Neuron (in vitro differentiated cells): Measurements from ENCODE around the gene AHCYL1.

Experiments
- H2AFZ ChIP-seq: one replicate; pipeline ENCODE4 v1.6.1; 2013; ENCODE audit warnings: low read depth, mild to moderate bottlenecking, inconsistent platforms, low read length, moderate library complexity
- H3K27me3 ChIP-seq: one replicate; pipeline ENCODE4 v1.6.1; 2013; ENCODE audit warnings: low read length; ENCODE audit not compliant: insufficient read depth
- H3K36me3 ChIP-seq: one replicate; pipeline ENCODE4 v1.6.1; 2013; ENCODE audit warnings: low read length; ENCODE audit not compliant: insufficient read depth
- H3K4me1 ChIP-seq: one replicate; pipeline ENCODE4 v1.6.1; 2013; ENCODE audit warnings: low read length; ENCODE audit not compliant: insufficient read depth
- H3K4me3 ChIP-seq: 2 replicates; pipeline ENCODE4 v1.5.1; 2013; ENCODE audit warnings: mild to moderate bottlenecking, low read length, moderate library complexity
- H3K9me3 ChIP-seq: one replicate; pipeline ENCODE4 v1.6.1; 2013; ENCODE audit warnings: low read length

The AHCYL1 gene

GRCh38 chr1:109959632-109959973 lies 25.0 kb upstream of the AHCYL1 start:
- H3K36me3 ChIP-seq = no peaks in the 10 kb centered on the region
- H2AFZ ChIP-seq = no peak overlapping the region
- H3K4me1 ChIP-seq = peaks cover 38% of the 10 kb centered on the region
- no peak overlapping the region for H3K4me3 ChIP-seq
- H3K9me3 ChIP-seq = no peaks in the 10 kb centered on the region
- H3K27me3 ChIP-seq = no peaks in the 10 kb centered on the region

DNA sequence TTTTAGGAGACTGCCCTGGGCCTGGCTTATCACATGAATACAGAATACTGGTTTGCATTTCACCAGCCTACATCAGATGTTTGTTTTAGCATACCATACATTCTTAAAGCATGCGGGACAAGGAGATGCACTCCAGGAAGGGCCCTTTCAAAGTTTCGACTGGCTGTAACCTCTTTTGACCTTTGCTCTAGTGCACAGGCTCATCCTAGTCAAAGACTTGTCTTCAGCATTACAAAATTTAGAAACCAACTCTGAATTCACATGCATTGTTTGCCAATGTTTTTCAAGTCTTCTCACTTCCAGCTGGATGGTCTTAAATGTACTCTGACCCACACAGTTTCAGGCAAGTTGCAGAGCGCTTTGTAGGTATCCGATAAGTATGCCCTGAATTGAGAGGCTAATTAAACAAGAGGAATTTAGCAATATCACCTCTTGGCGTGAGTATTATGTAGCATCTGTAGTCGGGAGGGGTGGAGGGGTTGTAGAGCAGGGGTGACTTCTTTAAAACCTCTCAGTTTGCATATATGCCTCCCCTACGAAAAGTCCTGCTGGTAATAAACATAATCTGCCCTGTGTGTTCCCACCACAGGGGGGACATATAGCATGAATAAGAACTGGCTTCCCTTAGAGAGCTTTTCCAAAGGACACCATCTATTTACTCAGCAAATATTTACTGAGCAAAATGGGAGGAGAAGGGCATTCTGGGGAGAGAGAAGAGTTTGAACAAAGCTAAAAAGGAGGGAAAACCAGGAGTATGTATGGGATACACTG lies 24.4 kb upstream of the AHCYL1 start:
- H3K9me3 ChIP-seq = no peaks in the 10 kb centered on the region
- no peak overlapping the region for H3K4me3 ChIP-seq
- H3K36me3 ChIP-seq = no peaks in the 10 kb centered on the region
- H2AFZ ChIP-seq = no peak overlapping the region
- H3K4me1 ChIP-seq = peaks cover 38% of the 10 kb centered on the region
- H3K27me3 ChIP-seq = no peaks in the 10 kb centered on the region

DNA sequence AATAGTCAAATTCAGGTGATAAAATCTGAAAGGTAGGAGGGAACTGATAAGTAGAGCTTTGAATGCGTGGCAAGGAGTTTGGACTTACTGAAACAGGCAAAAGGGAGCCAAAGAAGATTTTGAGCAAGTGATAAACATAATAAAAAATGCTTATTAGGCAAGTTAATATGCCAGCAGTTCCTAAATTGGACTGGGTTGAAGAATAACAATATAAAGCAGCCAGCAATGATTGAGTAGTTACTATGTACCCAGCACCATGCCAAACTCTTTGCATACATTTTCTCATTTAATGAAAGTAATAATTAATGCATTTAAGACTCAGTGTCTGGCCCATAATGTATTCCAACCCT lies 23.8 kb upstream of the AHCYL1 start:
- Histone ChIP-seq H3K4me1 (peaks cover 38% of the 10 kb centered on the region), H3K4me3 (no peak overlapping the region)

DNA sequence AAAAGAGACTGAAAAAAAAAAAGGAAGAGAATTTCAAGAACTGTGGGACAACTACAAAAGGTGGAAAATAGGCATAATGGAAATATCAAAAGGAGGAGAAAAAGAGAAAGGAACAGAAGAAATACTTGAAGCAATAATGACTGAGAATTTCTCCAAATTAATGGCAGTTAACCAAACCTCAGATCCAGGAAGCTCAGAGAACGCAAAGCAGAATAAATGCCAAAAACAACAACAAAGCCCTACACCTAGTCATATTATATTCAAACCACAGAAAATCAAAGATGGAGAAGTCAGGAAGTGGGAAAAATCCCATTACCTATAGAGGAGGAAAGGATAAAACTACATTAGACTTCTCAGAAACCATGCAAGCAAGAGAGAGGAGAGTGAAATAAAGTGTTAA lies 20.7 kb upstream of the AHCYL1 start:
- Histone ChIP-seq H3K36me3 (no peaks in the 10 kb centered on the region), H3K4me1 (peaks cover 33% of the 10 kb centered on the region), H3K4me3 (no peak overlapping the region), H3K9me3 (no peaks in the 10 kb centered on the region), H3K27me3 (no peaks in the 10 kb centered on the region), H2AFZ (no peak overlapping the region)

More for the DNA sequence above, 23.8 kb upstream of the AHCYL1 start:
- no peaks in the 10 kb centered on the region for H3K36me3 ChIP-seq
- H3K9me3 ChIP-seq = no peaks in the 10 kb centered on the region
- H2AFZ ChIP-seq = no peak overlapping the region
- H3K27me3 ChIP-seq = no peaks in the 10 kb centered on the region

DNA sequence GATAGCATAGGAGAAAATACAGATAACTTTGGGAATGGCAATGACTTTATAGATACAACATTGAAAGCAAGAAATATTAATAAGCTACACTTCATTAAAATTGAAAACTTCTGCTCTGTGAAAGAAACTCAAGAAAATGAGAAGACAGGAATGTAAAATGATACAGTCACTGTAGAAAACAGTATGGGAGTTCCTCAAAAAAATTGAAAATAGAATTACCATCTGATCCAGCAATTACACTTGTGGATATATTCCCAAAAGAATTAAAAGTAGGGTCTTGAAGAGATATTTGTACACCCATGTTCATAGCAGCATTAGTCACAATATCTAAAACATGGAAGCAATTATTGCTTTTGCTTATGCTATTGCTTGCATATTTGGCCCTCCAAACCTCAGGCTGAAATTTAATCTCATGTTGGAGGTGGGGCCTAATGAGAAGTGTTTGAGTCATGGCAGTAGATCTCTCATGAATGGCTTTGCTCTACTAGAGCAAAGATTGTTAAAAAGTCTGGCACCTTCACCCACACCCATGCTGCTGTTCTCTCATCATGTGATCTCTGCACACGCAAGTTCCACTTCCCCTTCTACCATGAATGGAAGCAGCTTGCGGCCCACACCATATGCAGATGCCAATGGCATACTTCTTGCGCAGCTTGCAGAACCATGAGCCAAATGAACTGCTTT lies 15.3 kb upstream of the AHCYL1 start:
- Histone ChIP-seq H2AFZ (no peak overlapping the region), H3K4me1 (no peaks in the 10 kb centered on the region), H3K4me3 (no peak overlapping the region), H3K27me3 (no peaks in the 10 kb centered on the region), H3K36me3 (no peaks in the 10 kb centered on the region), H3K9me3 (no peaks in the 10 kb centered on the region)

DNA sequence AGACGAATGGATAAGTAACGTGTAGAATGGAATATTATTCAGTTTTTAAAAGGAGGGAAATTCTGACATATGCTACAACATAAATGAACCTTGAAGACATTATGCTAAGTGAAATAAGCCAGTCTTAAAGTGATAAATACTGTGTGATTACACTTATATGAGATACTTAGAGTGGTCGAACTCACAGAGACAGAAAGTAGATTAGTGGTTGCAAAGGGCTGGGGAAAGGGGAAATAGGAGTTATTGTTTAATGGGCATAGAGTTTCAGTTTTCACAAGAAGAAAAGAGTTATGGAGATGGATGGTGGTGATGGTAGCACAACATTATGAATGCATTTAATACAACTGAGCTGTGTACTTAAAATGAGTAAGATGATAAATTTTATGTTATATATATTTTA lies 14.7 kb upstream of the AHCYL1 start:
- H3K36me3 ChIP-seq = no peaks in the 10 kb centered on the region
- no peaks in the 10 kb centered on the region for H3K27me3 ChIP-seq
- no peak overlapping the region for H2AFZ ChIP-seq
- no peaks in the 10 kb centered on the region for H3K4me1 ChIP-seq
- no peak overlapping the region for H3K4me3 ChIP-seq
- H3K9me3 ChIP-seq = no peaks in the 10 kb centered on the region

- no peaks in the 10 kb centered on the region for H3K27me3 ChIP-seq
- no peaks in the 10 kb centered on the region for H3K36me3 ChIP-seq
- no peaks in the 10 kb centered on the region for H3K9me3 ChIP-seq
Observed at GRCh38 chr1:109971559-109971958, 13.0 kb upstream of the AHCYL1 start.

GRCh38 chr1:109974191-109974590 lies 10.4 kb upstream of the AHCYL1 start:
- Histone ChIP-seq H3K4me1 (no peaks in the 10 kb centered on the region), H2AFZ (no peak overlapping the region), H3K9me3 (no peaks in the 10 kb centered on the region), H3K27me3 (no peaks in the 10 kb centered on the region), H3K36me3 (no peaks in the 10 kb centered on the region), H3K4me3 (no peak overlapping the region)

More at GRCh38 chr1:109971559-109971958, 13.0 kb upstream of the AHCYL1 start:
- Histone ChIP-seq H3K4me3 (no peak overlapping the region), H2AFZ (no peak overlapping the region), H3K4me1 (no peaks in the 10 kb centered on the region)

- no peaks in the 10 kb centered on the region for H3K4me1 ChIP-seq
- no peaks in the 10 kb centered on the region for H3K9me3 ChIP-seq
- no peak overlapping the region for H2AFZ ChIP-seq
- H3K4me3 ChIP-seq = no peak overlapping the region
- H3K36me3 ChIP-seq = no peaks in the 10 kb centered on the region
- no peaks in the 10 kb centered on the region for H3K27me3 ChIP-seq
Observed at GRCh38 chr1:109975718-109976117, 8.8 kb upstream of the AHCYL1 start.

DNA sequence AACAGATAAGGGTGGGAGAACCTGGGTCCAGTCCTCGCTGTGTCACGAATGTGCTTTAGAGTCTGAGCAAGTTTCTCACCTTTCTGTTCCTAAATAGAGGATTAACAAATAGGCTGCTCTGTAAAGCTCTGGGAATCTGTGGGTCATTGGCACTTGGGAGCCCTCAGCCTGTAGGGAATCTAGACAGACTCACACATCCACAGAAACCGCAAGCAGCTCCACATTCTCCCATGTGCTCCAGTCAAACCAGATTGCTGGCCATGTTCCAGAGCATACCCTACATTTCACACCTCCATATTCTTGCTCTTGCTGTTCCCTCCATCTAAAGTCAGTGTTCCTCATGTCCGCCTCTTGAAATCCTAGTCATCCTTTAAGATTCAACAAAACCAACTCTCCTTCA lies 7.8 kb upstream of the AHCYL1 start:
- H3K36me3 ChIP-seq = no peaks in the 10 kb centered on the region
- no peaks in the 10 kb centered on the region for H3K9me3 ChIP-seq
- H3K27me3 ChIP-seq = no peaks in the 10 kb centered on the region
- H3K4me1 ChIP-seq = no peaks in the 10 kb centered on the region
- no peak overlapping the region for H3K4me3 ChIP-seq
- H2AFZ ChIP-seq = no peak overlapping the region

DNA sequence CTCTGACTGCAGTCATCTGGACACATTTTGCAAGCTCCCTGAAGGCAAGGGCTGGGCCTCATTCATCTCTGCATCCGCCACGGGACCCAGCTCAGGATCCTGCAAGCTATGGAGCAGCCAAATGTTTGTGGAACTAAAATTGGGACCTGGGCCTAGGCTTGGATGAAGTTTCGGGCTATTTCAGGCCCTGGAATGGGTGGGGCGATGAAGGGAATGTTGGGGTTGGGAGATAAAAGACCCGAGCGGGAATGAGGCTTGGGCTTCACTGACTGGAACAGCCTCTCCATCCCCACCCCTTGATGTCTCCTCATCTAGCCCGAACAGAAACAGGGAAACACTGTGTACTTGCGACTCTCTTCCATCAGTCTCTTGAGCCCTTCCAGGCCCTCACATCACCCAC lies 7.3 kb upstream of the AHCYL1 start:
- no peak overlapping the region for H3K4me3 ChIP-seq
- no peaks in the 10 kb centered on the region for H3K4me1 ChIP-seq
- no peaks in the 10 kb centered on the region for H3K9me3 ChIP-seq
- H2AFZ ChIP-seq = no peak overlapping the region
- no peaks in the 10 kb centered on the region for H3K36me3 ChIP-seq
- no peaks in the 10 kb centered on the region for H3K27me3 ChIP-seq

- H3K4me3 ChIP-seq = no peak overlapping the region
- H3K4me1 ChIP-seq = no peaks in the 10 kb centered on the region
- no peak overlapping the region for H2AFZ ChIP-seq
Observed at GRCh38 chr1:109977657-109978378, 6.7 kb upstream of the AHCYL1 start.

DNA sequence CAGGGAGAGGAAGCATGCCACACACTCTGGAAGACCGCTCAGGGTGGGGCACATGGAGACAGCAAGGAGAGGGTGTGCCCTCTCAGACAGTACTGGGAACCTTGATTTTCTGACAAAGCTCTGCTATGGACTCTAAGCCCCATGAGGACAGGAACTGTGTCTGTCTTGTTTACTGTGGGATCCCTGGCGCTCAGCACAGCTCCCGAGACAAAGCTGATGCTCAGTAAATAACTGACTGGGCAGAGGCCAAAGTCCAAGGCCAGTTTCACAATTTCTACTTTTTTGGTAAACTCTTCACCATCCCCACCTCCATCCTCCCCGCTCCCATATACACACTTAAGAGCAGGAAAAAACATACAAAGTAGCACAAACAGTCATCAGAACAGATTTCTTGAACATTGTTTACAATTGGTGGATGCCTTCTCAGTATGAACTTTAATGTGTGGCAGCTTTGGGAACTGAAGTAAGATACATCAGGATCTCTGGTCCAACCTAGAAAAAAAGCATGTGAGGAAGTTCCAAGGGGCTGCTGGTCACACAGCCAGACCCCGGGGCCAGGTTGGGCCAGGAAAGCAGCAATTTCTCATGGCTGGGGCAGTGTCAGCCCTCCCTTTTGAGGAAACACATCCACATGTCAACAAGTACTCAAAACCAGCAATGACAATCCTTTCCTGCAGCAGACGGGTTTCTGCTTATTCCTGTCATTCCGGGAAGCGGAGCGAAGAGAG lies 5.6 kb upstream of the AHCYL1 start:
- Histone ChIP-seq H3K27me3 (no peaks in the 10 kb centered on the region), H3K4me3 (no peak overlapping the region), H2AFZ (no peak overlapping the region), H3K9me3 (no peaks in the 10 kb centered on the region), H3K36me3 (no peaks in the 10 kb centered on the region), H3K4me1 (peaks cover 3% of the 10 kb centered on the region)

More at GRCh38 chr1:109977657-109978378, 6.7 kb upstream of the AHCYL1 start:
- Histone ChIP-seq H3K36me3 (no peaks in the 10 kb centered on the region), H3K27me3 (no peaks in the 10 kb centered on the region), H3K9me3 (no peaks in the 10 kb centered on the region)
